HG03064 (cell line): ENCODE measurements around the gene RALGDS.
"Not testable (repeated sequence)": the region's sequence is repeated elsewhere in the genome, so short reads cannot be mapped to it uniquely, and the experiment has no call there.

Source experiments
- ATAC-seq: cut with Tn5 transposase; IDR thresholded peaks from one replicate; pipeline ENCODE4 v1.9.1; 2021; ENCODE audit warnings: low read depth; ENCODE audit not compliant: unreplicated experiment

The RALGDS gene

GRCh38 chr9:133094351-133094750 is 26.7 kb downstream of the RALGDS start:
- not testable (repeated sequence) for ATAC-seq

GRCh38 chr9:133090752-133091385 is 30.2 kb downstream of the RALGDS start:
- no peak for ATAC-seq

GRCh38 chr9:133090187-133090586 is 30.9 kb downstream of the RALGDS start:
- ATAC-seq, result no peak

DNA sequence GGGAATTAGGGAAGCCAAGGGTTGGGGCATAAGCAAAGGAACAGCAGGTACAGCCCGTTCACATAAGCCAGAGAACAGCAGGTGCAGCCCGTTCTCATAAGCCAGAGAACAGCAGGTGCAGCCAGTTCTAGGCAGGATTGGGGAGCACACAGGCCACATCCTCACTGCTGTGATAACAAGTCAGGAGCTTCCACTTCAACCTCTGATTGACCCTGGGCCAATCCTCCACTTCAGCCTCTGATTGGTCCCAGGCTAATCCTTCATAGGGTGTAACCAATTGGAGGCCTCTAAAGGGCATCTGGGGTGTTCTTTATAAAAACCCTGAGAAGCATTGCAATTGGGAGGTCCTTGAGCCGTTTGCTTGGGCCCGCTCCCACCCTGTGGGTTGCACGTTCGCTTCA is 31.8 kb downstream of the RALGDS start:
- no peak for ATAC-seq

- no peak for ATAC-seq
Measured at GRCh38 chr9:133088756-133089155, 32.3 kb downstream of the RALGDS start.

GRCh38 chr9:133088146-133088750 is 32.8 kb downstream of the RALGDS start:
- no peak for ATAC-seq

DNA sequence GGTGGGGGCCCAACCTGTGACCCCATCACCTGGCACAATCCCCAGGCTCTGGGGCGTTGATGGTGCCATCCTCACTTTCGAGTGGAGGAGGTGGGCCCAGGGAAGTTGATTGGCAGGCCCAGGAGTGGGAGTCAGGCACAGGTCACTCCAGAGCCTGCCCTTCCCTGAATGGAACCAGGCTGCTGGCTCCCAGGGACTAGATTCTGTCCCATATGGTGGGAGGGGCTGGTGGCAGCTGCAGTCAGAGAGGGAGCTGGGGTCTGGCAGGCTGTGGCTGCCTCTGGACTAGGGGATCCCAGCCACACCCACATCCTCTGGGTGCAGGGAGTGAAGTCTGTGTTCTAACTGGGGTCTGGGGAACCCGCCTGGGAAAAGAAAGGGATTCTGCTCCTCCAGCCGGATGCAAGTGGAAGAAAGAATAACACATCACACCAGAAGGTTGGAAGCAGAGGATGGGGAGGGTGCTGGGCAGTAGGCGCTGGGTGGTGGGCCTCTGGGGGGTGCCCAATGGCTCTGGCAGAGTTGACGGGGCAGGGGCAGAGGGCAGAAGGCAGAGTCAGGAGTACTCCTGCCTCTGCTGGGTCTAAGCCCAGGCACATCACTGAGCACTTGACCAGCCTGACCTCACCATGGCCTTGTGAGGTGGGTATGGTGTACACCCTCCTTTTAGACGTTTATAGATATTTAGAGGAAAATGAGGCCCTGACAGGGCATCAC is 33.5 kb downstream of the RALGDS start:
- no peak for ATAC-seq

- no peak for ATAC-seq
Measured at GRCh38 chr9:133086894-133087293, 34.1 kb downstream of the RALGDS start.

DNA sequence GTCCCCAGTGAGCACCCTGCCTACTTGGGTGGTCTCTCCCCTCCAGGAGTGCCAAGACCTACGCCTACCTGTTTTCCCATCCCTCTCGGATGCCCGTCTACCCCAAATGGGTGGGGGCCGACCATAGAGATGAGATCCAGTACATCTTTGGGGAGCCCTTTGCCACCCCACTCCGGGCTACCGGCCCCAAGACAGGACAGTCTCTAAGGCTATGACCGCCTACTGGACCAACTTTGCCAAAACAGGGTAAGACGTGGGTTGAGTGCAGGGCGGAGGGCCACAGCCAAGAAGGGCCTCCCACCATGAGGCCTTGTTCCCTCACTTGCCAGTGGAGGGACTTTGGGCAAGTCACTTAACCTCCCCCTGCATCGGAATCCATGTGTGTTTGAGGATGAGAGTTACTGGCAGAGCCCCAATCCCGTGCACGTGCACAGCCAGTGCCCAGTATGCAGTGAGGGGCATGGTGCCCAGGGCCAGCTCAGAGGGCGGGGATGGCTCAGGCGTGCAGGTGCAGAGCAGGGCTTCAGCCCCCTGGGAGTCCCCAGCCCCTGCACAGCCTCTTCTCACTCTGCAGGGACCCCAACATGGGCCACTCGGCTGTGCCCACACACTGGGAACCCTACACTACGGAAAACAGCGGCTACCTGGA is 34.7 kb downstream of the RALGDS start:
- ATAC-seq, result not testable (repeated sequence)

DNA sequence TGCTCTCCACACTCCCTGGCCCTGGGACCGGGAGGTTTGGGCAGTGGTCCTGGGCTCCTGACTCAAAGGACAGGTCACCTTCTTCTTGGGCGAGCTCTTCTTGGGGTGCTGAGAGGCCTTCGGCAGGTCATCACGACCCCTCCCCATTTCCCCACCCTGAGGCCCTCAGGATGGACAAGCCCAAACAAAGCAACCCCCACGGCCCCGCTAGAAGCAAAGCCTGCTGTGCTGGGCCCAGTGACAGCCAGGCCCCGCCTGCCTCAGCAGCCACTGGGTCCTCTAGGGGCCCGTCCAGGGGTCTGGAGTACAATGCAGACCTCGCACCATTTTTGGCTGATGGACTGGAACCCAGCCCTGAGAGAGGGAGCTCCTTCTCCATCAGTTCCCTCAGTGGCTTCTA is 37.4 kb downstream of the RALGDS start:
- ATAC-seq, result not testable (repeated sequence)

GRCh38 chr9:133081957-133082644 is 38.9 kb downstream of the RALGDS start:
- not testable (repeated sequence) for ATAC-seq

- not testable (repeated sequence) for ATAC-seq
Measured at GRCh38 chr9:133080786-133081779, 40.0 kb downstream of the RALGDS start.

DNA sequence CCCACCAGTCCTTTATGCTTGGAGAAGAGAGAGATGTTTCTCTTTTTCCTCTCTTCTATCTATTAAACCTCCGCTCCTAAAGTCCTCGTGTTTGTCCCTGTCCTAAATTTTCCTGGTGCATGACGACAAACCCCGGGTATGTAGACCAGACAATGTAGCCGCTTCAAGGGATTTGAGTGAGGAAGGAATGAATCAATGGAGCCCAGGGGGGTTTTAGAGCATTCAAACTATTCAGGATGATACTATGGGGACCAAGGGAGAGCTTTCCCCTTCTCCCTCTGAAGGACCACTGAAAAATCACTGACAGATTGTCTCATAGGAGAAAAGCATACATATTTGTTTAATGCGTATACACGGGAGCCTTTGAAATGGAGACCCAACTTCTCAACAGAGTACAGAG is 40.9 kb downstream of the RALGDS start:
- ATAC-seq, result no peak

DNA sequence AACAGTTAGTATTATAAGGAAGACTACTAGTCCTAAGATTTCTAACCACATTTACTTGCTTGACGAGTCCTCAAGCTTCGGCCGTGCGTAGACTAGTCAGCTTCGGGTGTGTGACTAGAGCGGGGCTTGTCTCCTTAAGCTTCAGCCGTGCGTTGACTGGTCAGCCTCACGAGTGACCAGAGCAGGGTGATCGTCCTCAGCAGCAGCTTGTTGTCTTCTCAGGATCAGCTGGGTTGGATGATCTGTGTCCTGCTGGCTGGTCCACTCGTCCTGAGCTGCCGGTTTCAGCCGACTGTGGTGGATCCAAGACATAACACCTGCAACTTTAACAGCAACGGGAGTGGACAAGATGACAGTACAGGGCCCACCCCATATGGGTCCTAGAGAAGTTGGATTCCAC is 42.6 kb downstream of the RALGDS start:
- no peak for ATAC-seq

- ATAC-seq, result no peak
Measured at GRCh38 chr9:133076691-133077090, 44.3 kb downstream of the RALGDS start.

DNA sequence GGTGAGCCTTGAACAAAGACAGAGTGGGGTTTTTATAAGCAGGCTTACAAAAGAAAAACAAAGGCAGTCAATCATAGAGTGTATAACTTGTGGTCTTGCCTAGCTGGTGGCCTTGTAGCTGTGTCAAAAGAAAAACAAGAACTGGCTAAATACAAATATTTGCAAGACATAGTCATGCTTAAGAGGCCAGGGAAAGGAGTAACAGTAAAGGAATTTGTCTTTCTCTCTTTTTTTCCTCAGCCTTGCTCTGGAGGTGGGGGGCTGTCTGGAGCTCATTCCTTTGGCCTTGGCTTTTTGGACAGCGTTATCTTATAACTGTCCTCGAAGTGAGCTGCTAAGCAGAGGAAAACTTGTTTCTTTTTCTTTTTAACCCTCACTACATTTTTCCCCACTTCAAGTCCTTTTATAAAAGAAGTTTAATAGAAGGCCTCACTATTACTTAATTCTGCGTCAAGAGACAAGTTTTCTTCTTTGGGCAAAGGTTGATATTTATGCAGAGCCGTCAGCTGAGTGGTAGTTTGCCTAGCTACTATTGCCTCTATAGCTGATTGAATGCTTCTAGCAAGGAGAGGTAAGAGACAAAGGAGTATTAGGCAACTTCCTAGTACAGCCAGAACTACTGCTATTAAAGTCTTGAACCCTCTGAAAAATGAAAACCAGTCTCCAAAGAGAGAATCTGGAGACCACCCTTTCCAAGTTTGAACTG is 45.0 kb downstream of the RALGDS start:
- no peak for ATAC-seq

DNA sequence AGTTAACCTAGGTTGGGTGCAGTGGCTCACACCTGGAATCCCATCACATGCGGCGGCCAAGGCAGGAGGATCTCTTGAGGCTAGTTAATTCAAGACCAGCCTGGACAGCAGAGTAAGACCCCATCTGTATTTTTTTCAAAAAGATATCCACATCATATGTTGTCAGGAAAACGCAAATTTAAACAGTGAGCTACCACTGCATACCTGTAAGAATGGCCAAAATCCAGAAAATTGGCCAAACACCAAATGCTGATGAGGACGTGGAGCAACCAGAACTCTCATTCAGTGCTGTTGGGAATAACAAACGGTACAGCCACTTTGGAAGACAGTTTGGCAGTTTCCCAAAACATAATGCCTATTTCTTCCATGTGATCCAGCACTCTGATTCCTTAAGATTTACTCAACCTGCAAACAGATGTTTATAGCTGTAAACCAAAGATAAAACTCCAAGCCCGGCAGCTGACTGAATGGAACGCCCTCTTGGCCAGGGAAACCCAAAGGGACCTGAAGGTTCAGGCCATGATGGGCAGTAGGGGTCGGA is 46.9 kb downstream of the RALGDS start:
- no peak for ATAC-seq

- ATAC-seq, result no peak
Measured at GRCh38 chr9:133073086-133074014, 47.7 kb downstream of the RALGDS start.
